ENCODE results near the gene TMEM234.

The TMEM234 gene

DNA sequence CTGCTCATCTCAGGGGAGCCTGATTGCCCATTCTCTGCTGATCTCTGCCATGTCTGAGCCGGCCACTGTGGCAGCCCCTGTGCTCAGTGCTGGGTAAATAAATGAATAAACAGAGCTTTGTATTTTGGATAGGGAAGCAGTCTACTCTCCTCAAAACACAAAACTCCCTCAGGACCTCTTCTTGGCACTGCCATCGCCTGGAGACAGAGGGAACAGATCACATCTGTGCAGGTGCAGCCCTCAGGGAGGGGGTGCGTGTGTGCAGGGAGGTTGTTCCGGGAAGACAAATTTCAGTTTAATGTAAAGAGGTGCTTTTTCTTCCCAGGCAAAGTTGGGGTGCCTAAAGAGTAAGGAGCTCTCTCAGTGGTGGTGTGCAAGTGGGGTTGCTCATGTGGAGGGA, 17.2 kb upstream of the TMEM234 start:
- DNase-seq: no peak

DNA sequence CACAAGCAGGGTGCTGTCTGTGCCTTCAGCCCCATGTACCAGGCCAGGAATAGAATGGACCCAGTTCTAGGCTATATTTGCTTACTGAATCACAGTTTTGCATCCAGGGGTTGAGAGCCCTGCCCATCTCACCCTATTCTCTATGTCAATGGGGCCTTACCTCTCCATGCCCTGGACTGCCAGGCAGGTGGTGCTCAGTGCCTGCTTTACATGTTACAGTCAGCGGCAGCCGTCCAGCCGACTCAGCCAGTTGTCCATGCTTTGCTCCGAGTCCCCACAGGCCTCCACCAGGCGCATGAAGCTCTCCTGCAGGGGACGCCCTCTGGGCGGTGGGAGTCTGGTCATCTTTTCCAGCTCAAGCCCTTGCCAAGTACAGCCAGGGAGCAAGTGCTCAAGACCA, 12.6 kb upstream of the TMEM234 start:
- DNase-seq: no peak

DNA sequence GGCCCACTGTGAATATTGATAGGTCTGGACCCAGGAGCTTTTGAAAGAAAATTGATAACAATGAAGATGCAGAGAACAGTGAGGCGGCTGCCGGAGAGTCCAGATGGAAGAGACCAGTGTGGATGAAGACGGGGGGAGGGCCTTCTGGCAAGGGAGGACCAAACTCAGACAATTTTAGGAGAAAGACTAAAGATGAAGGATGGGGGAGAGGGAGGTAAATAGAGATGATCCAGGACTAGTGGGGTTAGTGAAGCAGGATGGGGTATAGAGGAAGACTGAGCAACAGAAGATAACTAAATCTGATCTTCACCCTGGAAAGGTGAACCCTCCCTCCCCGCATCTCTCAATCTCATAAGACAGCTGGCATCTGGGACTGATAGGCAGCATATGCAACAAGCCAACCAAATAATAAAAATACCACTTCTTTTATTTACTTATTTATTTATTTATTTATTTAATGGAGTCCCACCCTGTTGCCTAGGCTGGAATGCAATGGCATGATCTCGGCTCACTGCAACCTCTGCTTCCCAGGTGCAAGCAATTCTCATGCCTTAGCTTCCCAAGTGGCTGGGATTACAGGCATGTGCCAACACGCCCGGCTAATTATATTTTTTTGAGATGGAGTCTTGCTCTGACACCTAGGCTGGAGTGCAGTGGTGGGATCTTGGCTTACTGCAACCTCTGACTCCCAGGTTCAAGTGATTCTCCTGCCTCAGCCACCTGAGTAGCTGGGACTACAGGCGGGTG, 10.6 kb upstream of the TMEM234 start:
- no peak for DNase-seq

- DNase-seq: no peak
Observed at GRCh38 chr1:32231843-32232432, 9.8 kb upstream of the TMEM234 start.

GRCh38 chr1:32228771-32229170, 6.6 kb upstream of the TMEM234 start:
- DNase-seq: no peak

DNA sequence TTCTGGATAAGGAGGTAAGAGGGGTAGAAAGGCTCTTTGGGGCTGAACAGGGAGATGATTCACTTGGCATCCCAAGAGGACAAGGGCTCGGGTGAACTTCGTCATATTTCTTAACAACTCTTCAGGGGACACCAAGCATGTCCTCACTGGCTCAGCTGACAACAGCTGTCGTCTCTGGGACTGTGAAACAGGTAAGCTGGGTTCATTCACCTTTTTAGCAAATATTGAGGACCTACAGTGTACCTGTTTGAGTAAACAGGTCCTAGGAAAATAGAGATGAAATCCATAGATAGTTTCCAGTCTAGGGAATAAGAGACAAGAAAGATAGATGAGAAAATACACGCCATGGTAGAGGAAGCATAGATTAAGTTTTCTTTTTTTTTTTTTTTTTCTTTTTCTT, 2.1 kb upstream of the TMEM234 start:
- DNase-seq: no peak

DNA sequence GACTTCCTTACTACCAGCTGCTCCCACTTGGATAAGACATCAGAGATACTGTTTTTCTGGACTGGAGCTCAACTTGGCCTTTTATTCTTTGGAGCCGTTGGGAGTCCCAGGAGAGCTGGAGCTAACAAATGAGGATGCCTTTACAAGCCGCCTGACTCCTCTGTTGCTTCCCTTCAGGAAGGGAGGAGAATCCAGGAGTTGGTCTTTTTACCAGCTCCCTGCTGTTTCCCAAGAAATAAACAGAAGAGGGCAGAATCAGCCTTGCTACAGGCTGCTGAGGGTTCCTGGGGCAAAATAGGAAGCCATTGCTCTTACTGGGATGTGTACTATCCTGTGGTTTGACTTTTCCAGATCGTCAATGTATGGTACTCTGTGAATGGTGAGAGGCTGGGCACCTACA, 1.5 kb upstream of the TMEM234 start:
- DNase-seq: no peak

- DNase-seq: no peak
Observed at GRCh38 chr1:32221581-32221979, 573 bp downstream of the TMEM234 start.

DNA sequence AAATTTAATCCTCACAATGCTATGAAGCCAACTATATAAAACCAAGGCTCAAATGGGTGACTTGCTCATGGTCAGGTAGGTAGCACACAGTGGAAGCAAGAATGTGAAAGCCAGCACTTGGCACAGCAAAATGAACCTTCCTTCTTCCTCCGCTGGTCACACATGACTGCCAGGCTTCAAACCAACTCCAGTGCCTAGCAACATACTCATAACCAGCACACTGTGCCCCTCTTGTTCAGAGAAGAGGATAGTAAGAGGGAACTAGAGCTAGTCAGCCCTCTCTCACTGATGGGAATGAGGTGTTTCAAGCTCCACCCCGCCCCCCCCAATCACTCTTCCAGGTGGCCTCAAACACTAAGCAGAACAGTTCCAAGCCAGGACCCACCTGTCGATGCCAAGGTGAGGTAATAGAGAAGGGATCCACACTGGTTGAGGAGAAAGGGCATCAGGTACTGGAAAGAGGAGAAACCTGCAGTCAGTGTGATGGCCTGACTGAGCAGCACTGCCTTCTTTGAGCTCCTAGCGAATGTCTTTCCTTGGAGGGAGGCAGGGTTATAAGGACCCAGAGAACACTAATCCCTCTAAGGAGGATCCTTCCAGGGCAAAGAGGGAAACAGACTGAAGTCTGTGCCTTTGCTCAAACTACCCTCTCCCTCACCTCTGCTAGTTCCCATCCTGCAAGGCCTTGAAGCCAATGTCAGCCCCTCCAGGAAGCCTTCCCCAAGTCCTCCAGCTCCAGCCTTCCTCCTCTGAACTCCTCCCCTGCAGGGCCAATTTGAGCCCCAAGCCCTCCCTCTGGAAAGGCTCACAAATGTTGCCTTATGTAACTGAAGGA, 1.2 kb downstream of the TMEM234 start:
- no peak for DNase-seq

DNA sequence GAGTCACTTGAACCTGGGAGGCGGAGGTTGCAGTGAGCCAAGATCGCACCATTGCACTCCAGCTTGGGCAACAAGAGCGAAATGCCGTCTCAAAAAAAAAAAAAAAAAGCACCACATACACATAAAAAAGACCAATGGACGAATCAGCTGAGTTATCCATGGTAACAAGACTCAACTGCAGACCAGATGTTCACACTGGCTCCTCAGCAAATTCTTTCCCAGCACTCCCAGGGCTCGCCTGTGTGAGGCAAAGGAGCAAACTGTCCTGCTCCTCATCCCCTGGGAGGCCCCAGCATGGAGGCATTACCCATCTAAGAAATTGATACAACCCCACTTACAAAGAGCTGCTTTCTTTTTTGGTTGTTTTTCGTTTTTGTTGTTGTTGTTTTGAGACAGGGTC, 3.1 kb downstream of the TMEM234 start:
- no peak for DNase-seq

- no peak for DNase-seq
Observed at GRCh38 chr1:32216566-32216965, 5.6 kb downstream of the TMEM234 start.

- DNase-seq: peak in 2 of 4 experiments; percentile 20 to 37
Observed at GRCh38 chr1:32215629-32216480, 6.3 kb downstream of the TMEM234 start.

DNA sequence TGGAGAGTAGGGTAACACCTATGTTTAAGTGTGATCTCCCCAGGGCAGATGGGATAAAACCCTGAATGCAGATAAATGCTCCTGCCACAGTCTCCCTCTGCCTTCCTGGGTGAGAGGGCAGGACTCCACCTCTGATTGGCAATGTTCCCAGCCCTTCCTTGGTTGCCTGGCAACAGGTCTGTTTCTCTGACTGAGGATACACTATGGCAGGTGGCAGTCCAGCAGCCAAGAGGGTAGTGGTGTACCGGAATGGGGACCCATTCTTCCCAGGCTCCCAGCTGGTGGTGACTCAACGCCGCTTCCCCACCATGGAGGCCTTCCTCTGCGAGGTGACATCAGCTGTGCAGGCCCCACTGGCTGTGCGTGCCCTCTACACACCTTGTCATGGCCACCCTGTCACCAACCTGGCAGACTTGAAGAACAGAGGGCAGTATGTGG, 13.2 kb downstream of the TMEM234 start, which contains the start of gene DCDC2B:
DCDC2B (plus strand) TSS at position 199 of the 438 bp plus-strand sequence; CDS start at position 204, 5 bp downstream.
- DNase-seq: no peak

- DNase-seq: no peak
Observed at GRCh38 chr1:32208469-32208868, 13.7 kb downstream of the TMEM234 start.

- DNase-seq: peak; percentile 38 to 79 (median 58)
Observed at GRCh38 chr1:32205401-32206370, 16.5 kb downstream of the TMEM234 start, which contains the start of gene IQCC. IQCC (plus strand) TSS chr1:32205671; CDS start chr1:32205682, 11 bp downstream.

GRCh38 chr1:32204943-32205361, 17.2 kb downstream of the TMEM234 start:
- DNase-seq: no peak

DNA sequence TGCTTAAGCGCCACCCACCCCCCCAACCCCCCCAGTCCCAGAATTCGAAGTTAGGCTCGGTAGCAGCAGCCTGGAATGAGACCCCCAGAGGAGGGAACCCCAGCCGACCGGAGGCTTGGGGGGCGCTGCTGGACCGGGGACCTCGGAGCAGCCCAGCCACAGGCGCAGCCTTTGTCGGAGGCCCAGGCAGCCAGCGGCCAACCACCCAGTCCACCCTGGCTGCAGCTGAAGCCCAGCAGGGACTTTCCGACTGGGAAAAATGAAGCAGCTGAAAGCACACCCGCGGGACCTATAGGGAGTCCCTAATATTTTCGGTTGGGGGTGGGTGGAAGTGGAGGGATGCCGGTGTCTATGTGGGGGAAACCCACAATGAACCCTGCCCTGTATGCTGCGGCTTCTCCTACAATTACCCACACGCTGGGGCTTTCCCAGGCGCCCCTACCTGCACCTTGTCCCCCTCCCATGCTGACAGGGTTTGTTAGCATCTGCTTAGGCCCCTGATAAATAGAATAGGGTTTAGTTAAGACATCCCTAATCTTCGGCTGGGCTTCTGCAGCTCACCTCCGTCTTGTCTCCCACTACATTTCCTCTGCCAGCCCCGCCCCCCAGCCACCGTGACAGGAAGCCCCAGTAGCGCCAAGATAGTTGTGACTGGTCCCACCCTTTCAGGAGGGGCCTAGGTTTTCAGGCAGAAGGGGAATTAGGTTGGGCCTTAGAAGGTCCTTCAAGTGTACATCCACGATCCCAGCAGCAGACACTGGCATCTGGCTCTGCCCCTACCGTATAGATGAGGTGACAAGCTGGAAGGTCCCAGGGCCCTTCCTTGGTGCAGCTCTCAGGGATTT, 20.9 kb downstream of the TMEM234 start:
- peak; percentile 30 to 71 (median 50) for DNase-seq

DNA sequence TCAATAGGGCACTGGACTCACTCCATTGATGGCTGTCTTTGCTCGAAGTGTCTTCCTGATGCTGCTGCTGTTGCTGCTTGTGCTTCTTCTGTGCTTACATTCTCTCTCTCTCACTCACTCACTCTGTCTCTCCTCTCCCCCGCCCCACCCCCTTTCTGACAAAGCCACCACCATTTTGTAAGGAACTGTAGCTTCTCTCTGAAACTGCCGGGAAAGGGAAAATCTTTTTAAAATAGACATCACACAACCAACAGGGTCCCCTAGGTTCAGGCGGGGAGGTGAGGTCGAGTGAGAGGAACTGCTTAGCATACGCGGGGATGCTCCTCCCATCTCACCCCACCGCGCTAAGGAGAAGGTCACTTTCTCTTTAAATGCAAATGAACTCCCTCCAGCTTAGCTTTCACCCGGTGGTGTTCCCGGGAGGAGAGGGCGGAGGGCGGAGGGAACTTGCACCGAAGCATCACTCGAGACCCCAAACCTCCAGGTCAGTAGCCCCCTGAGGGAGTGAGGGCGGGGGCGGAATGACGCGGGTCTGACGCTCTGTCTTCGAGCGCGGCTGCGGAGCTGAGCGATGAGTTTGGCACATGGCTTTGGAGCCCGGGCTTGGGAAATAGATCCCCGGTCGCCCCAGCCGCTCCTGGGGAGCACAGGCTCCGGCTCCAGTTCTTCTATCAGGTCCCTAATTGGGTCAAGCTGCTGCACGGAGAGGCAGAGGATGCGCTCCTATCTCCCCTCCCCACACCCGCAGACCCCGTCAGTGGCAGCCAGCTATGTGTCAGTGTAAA, 21.7 kb downstream of the TMEM234 start, which contains the start of gene CCDC28B:
CCDC28B (plus strand) TSS at position 370 of the 785 bp plus-strand sequence. CDS start 1,341 bp downstream, outside the sequence.
- DNase-seq: peak in 2 of 4 experiments; percentile 17 to 40

- DNase-seq: no peak
Observed at GRCh38 chr1:32199717-32200072, 22.5 kb downstream of the TMEM234 start.

Data from activated naive CD4-positive, alpha-beta T cell (primary cell).